ENCODE data around the gene NPY4R. TPM values are rescaled to one million over a fixed set of nuclear protein-coding genes. Genes with fewer than 3 reads are reported as not detected.
A peak's percentile ranks its signal among the peaks of the same experiment; 100 is the strongest.
"Not testable (repeated sequence)": the region's sequence is repeated elsewhere in the genome, so short reads cannot be mapped to it uniquely, and the experiment has no call there.

The NPY4R gene
- total RNA-seq, 1 donor from 2014 or later, result 0.48 TPM

GRCh38 chr10:46445389-46446122 lies 20.2 kb downstream of the NPY4R start:
- not testable (repeated sequence) for H3K79me2 ChIP-seq (ENCODE audit: insufficient read depth, low read length); H3K27me3 Mint-ChIP-seq (ENCODE audit: low read depth, unreplicated experiment); H3K4me3 Mint-ChIP-seq (ENCODE audit: unreplicated experiment); H3K4me1 Mint-ChIP-seq (ENCODE audit: low read depth, unreplicated experiment); H3K9ac ChIP-seq (ENCODE audit: low read length); H2AFZ ChIP-seq (ENCODE audit: low read depth, low read length); FAIRE-seq; H3K4me2 ChIP-seq (ENCODE audit: low read length); H3K36me3 Mint-ChIP-seq (ENCODE audit: low read depth, unreplicated experiment); H3K4me3 ChIP-seq (ENCODE audit: insufficient read depth, low read depth, low read length); DNase-seq (ENCODE audit: low read depth); H3K27me3 ChIP-seq (ENCODE audit: insufficient read depth, low read length); H3K9me3 Mint-ChIP-seq (ENCODE audit: unreplicated experiment); H3K9me3 ChIP-seq (ENCODE audit: insufficient read depth, low read depth, low read length); H4K20me1 ChIP-seq (ENCODE audit: insufficient read depth, low read length); H3K36me3 ChIP-seq (ENCODE audit: insufficient read depth, low read length); H3K27ac ChIP-seq (ENCODE audit: low read depth, low read length); H3K4me1 ChIP-seq (ENCODE audit: insufficient read depth, low read length); H3K27ac Mint-ChIP-seq (ENCODE audit: unreplicated experiment)

DNA sequence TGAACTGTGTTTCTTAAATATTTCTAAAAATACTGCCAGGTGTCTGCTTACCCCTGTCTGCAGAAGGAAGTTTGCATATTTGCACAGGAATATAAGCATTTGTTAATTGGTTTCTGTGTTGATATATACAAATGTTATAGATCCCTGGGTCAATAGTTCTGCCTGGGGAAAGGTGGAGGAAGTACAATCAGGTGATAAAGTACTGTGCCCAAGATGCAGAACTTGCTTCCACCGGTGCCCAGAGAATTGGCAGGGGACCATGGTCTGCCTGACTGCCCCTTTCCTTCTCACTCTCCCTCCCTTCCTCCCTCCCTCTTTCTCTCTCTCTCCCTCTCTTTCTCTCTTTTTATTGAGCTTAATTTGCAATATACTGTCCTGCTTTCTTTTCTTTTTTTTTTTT lies 22.3 kb downstream of the NPY4R start:
- FAIRE-seq; H3K4me3 Mint-ChIP-seq (ENCODE audit: unreplicated experiment); H3K27ac ChIP-seq (ENCODE audit: low read depth, low read length); H3K79me2 ChIP-seq (ENCODE audit: insufficient read depth, low read length); H3K27me3 ChIP-seq (ENCODE audit: insufficient read depth, low read length); H3K4me1 Mint-ChIP-seq (ENCODE audit: low read depth, unreplicated experiment); H4K20me1 ChIP-seq (ENCODE audit: insufficient read depth, low read length); H3K9me3 Mint-ChIP-seq (ENCODE audit: unreplicated experiment); H3K9me3 ChIP-seq (ENCODE audit: insufficient read depth, low read depth, low read length); H3K9ac ChIP-seq (ENCODE audit: low read length); H3K4me1 ChIP-seq (ENCODE audit: insufficient read depth, low read length); H3K36me3 Mint-ChIP-seq (ENCODE audit: low read depth, unreplicated experiment); DNase-seq (ENCODE audit: low read depth); H3K27me3 Mint-ChIP-seq (ENCODE audit: low read depth, unreplicated experiment); H3K4me2 ChIP-seq (ENCODE audit: low read length); H3K27ac Mint-ChIP-seq (ENCODE audit: unreplicated experiment); H3K36me3 ChIP-seq (ENCODE audit: insufficient read depth, low read length); H2AFZ ChIP-seq (ENCODE audit: low read depth, low read length); H3K4me3 ChIP-seq (ENCODE audit: insufficient read depth, low read depth, low read length): not testable (repeated sequence)

DNA sequence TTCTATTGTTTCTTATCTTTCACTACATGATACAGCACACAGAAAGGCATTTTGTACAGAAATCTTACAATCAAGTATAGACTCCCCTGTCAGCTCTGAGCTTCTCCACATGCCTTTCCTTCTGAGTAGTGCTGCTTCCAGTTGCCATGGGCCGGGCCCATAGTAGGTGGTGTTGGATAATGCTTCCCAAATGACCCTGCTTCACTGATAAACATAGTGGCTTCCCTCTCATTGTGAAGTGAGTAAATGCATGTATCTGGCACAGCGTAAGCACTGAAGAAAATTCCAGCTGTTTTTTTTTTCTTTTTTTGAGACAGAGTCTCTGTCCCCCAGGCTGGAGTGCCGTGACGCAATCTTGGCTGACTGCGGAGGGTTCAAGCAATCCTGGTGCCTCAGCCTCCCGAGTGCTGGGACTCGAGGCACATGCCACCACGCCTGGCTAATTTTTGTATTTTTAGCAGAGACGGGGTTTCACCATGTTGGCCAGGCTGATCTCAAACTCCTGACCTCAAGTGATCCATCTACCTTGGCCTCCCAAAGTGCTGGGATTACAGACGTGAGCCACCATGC lies 23.0 kb downstream of the NPY4R start:
- H3K9ac ChIP-seq (ENCODE audit: low read length); H3K27ac Mint-ChIP-seq (ENCODE audit: unreplicated experiment); H3K27me3 ChIP-seq (ENCODE audit: insufficient read depth, low read length); H3K9me3 ChIP-seq (ENCODE audit: insufficient read depth, low read depth, low read length); H3K4me1 Mint-ChIP-seq (ENCODE audit: low read depth, unreplicated experiment); H3K4me3 Mint-ChIP-seq (ENCODE audit: unreplicated experiment); H4K20me1 ChIP-seq (ENCODE audit: insufficient read depth, low read length); H3K27ac ChIP-seq (ENCODE audit: low read depth, low read length); H3K36me3 ChIP-seq (ENCODE audit: insufficient read depth, low read length); H3K4me1 ChIP-seq (ENCODE audit: insufficient read depth, low read length); H3K36me3 Mint-ChIP-seq (ENCODE audit: low read depth, unreplicated experiment); H3K4me3 ChIP-seq (ENCODE audit: insufficient read depth, low read depth, low read length); H3K27me3 Mint-ChIP-seq (ENCODE audit: low read depth, unreplicated experiment); FAIRE-seq; H3K4me2 ChIP-seq (ENCODE audit: low read length); H2AFZ ChIP-seq (ENCODE audit: low read depth, low read length); H3K79me2 ChIP-seq (ENCODE audit: insufficient read depth, low read length); H3K9me3 Mint-ChIP-seq (ENCODE audit: unreplicated experiment): not testable (repeated sequence)
- DNase-seq (ENCODE audit: low read depth), result peak; percentile 2

GRCh38 chr10:46441837-46442278 lies 23.9 kb downstream of the NPY4R start:
- not testable (repeated sequence) for H2AFZ ChIP-seq (ENCODE audit: low read depth, low read length); H3K9me3 Mint-ChIP-seq (ENCODE audit: unreplicated experiment); H4K20me1 ChIP-seq (ENCODE audit: insufficient read depth, low read length); H3K4me1 Mint-ChIP-seq (ENCODE audit: low read depth, unreplicated experiment); FAIRE-seq; H3K36me3 ChIP-seq (ENCODE audit: insufficient read depth, low read length); H3K27ac ChIP-seq (ENCODE audit: low read depth, low read length); H3K4me3 ChIP-seq (ENCODE audit: insufficient read depth, low read depth, low read length); H3K4me2 ChIP-seq (ENCODE audit: low read length); H3K4me3 Mint-ChIP-seq (ENCODE audit: unreplicated experiment); H3K36me3 Mint-ChIP-seq (ENCODE audit: low read depth, unreplicated experiment); H3K27me3 Mint-ChIP-seq (ENCODE audit: low read depth, unreplicated experiment); H3K9me3 ChIP-seq (ENCODE audit: insufficient read depth, low read depth, low read length); H3K27ac Mint-ChIP-seq (ENCODE audit: unreplicated experiment); H3K9ac ChIP-seq (ENCODE audit: low read length); H3K79me2 ChIP-seq (ENCODE audit: insufficient read depth, low read length); H3K27me3 ChIP-seq (ENCODE audit: insufficient read depth, low read length); H3K4me1 ChIP-seq (ENCODE audit: insufficient read depth, low read length)
- DNase-seq (ENCODE audit: low read depth), result peak; percentile 59

GRCh38 chr10:46440942-46441341 lies 24.8 kb downstream of the NPY4R start:
- not testable (repeated sequence) for H3K27me3 Mint-ChIP-seq (ENCODE audit: low read depth, unreplicated experiment); H3K36me3 Mint-ChIP-seq (ENCODE audit: low read depth, unreplicated experiment); H3K36me3 ChIP-seq (ENCODE audit: insufficient read depth, low read length); H2AFZ ChIP-seq (ENCODE audit: low read depth, low read length); H3K27ac Mint-ChIP-seq (ENCODE audit: unreplicated experiment); H3K27ac ChIP-seq (ENCODE audit: low read depth, low read length); FAIRE-seq; H3K79me2 ChIP-seq (ENCODE audit: insufficient read depth, low read length); H3K4me1 ChIP-seq (ENCODE audit: insufficient read depth, low read length); H3K4me1 Mint-ChIP-seq (ENCODE audit: low read depth, unreplicated experiment); H3K9me3 Mint-ChIP-seq (ENCODE audit: unreplicated experiment); H3K4me2 ChIP-seq (ENCODE audit: low read length); H4K20me1 ChIP-seq (ENCODE audit: insufficient read depth, low read length); DNase-seq (ENCODE audit: low read depth); H3K27me3 ChIP-seq (ENCODE audit: insufficient read depth, low read length); H3K9me3 ChIP-seq (ENCODE audit: insufficient read depth, low read depth, low read length); H3K4me3 Mint-ChIP-seq (ENCODE audit: unreplicated experiment); H3K4me3 ChIP-seq (ENCODE audit: insufficient read depth, low read depth, low read length); H3K9ac ChIP-seq (ENCODE audit: low read length)

DNA sequence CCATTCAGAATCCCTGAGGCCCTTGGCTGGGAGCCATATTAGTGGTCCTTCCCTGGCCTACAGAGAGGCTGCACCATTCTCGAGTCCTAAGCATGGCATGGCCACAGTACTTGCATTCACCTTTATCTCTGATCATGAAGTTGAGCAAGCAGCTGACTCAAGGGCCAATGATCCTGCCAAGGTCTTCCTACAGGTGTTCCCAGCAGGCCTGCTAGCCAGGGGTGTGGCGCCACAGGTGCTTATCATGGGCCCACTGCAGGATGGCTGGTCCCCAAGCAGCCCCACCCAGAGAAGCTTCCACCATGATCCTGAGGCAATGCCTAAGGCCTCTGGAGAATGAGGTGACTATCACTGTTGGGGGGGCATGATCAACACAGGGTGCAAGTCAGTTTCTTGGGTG lies 42.2 kb downstream of the NPY4R start:
- not testable (repeated sequence) for H4K20me1 ChIP-seq (ENCODE audit: insufficient read depth, low read length); H3K27me3 Mint-ChIP-seq (ENCODE audit: low read depth, unreplicated experiment); H3K4me3 Mint-ChIP-seq (ENCODE audit: unreplicated experiment); H3K36me3 ChIP-seq (ENCODE audit: insufficient read depth, low read length); H3K36me3 Mint-ChIP-seq (ENCODE audit: low read depth, unreplicated experiment); H3K9me3 ChIP-seq (ENCODE audit: insufficient read depth, low read depth, low read length); H3K79me2 ChIP-seq (ENCODE audit: insufficient read depth, low read length); H3K27ac Mint-ChIP-seq (ENCODE audit: unreplicated experiment); H3K27ac ChIP-seq (ENCODE audit: low read depth, low read length); FAIRE-seq; H3K4me1 ChIP-seq (ENCODE audit: insufficient read depth, low read length); H3K9me3 Mint-ChIP-seq (ENCODE audit: unreplicated experiment); DNase-seq (ENCODE audit: low read depth); H3K4me1 Mint-ChIP-seq (ENCODE audit: low read depth, unreplicated experiment); H2AFZ ChIP-seq (ENCODE audit: low read depth, low read length); H3K4me2 ChIP-seq (ENCODE audit: low read length); H3K4me3 ChIP-seq (ENCODE audit: insufficient read depth, low read depth, low read length); H3K9ac ChIP-seq (ENCODE audit: low read length); H3K27me3 ChIP-seq (ENCODE audit: insufficient read depth, low read length)

Measured in astrocyte (in vitro differentiated cells and primary cell).